ENCODE results near the gene ARHGAP26. TPM values are rescaled to one million over a fixed set of nuclear protein-coding genes. Genes with fewer than 3 reads are reported as not detected.
"Not testable (repeated sequence)": the region's sequence is repeated elsewhere in the genome, so short reads cannot be mapped to it uniquely, and the experiment has no call there.

Gene ARHGAP26
- total RNA-seq, 4 donors from 2014 or later, result 22.3 to 40.7 (median 28.2) TPM

- intact Hi-C loops (cut with DNase I), result no loop called here
- Histone ChIP-seq H3K36me3 (no peaks in the 10 kb centered on the region), H3K4me3 (no peak overlapping the region), H3K9me3 (no peaks in the 10 kb centered on the region), H3K27ac (replicated peaks in 1 of 4) (no peak overlapping the region), H3K4me1 (peaks cover 15 to 36% (median 23%) of the 10 kb centered on the region in 4 donors), H3K27me3 (no peaks in the 10 kb centered on the region)
- TF ChIP-seq POLR2AphosphoS5 (IDR thresholded peaks at IDR 0.05) (no peak), EP300 (IDR thresholded peaks at IDR 0.05) (no peak), POLR2A (IDR thresholded peaks at IDR 0.05; ENCODE audit: low read depth) (no peak), CTCF (IDR thresholded peaks at IDR 0.05) (no peak)
- 71% methylated on average over 1 of the region's 1 CpG for WGBS
- DNase-seq (ENCODE audit: extremely low spot score), result no peak
These were observed 430.7 kb downstream of the ARHGAP26 start for GRCh38 chr5:143200781-143201398.

GRCh38 chr5:143201589-143201988, 431.4 kb downstream of the ARHGAP26 start:
- DNase-seq (ENCODE audit: extremely low spot score), result no peak
- Histone ChIP-seq H3K9me3 (no peaks in the 10 kb centered on the region), H3K4me1 (peaks cover 11 to 33% (median 23%) of the 10 kb centered on the region in 4 donors), H3K27ac (replicated peaks in 1 of 4) (no peak overlapping the region), H3K4me3 (no peak overlapping the region), H3K36me3 (no peaks in the 10 kb centered on the region), H3K27me3 (no peaks in the 10 kb centered on the region)
- intact Hi-C loops (cut with DNase I), result no loop called here
- WGBS, result 93% methylated on average over 3 of the region's 3 CpGs
- no peak for TF ChIP-seq POLR2A (IDR thresholded peaks at IDR 0.05; ENCODE audit: low read depth)

- H3K27me3 ChIP-seq; H3K4me3 ChIP-seq; H3K27ac ChIP-seq (replicated peaks in 1 of 4); intact Hi-C loops (cut with DNase I); H3K36me3 ChIP-seq; H3K9me3 ChIP-seq; DNase-seq (ENCODE audit: extremely low spot score): not testable (repeated sequence)
- 95% methylated on average over 4 of the region's 4 CpGs for WGBS
- H3K4me1 ChIP-seq, result peaks cover 22 to 45% (median 25%) of the 10 kb centered on the region in 4 donors
These were observed 433.3 kb downstream of the ARHGAP26 start for GRCh38 chr5:143203301-143203956.

- TF ChIP-seq POLR2AphosphoS5 (IDR thresholded peaks at IDR 0.05), result no peak
- TF ChIP-seq EP300 (IDR thresholded peaks at IDR 0.05), result no peak
- TF ChIP-seq POLR2A (IDR thresholded peaks at IDR 0.05; ENCODE audit: low read depth), result no peak
- no peaks in the 10 kb centered on the region for H3K9me3 ChIP-seq
- H3K27ac ChIP-seq (replicated peaks in 1 of 4), result no peak overlapping the region
- no peak for DNase-seq (ENCODE audit: extremely low spot score)
- 96% methylated on average over 7 of the region's 7 CpGs for WGBS
- peaks cover 22 to 44% (median 25%) of the 10 kb centered on the region in 4 donors for H3K4me1 ChIP-seq
- H3K36me3 ChIP-seq, result no peaks in the 10 kb centered on the region
- no peaks in the 10 kb centered on the region for H3K27me3 ChIP-seq
- intact Hi-C loops (cut with DNase I), result no loop called here
- no peak overlapping the region for H3K4me3 ChIP-seq
These were observed 434.5 kb downstream of the ARHGAP26 start for GRCh38 chr5:143204474-143205246.

- Histone ChIP-seq H3K27ac (replicated peaks in 1 of 4) (no peak overlapping the region), H3K4me1 (peaks cover 20 to 39% (median 22%) of the 10 kb centered on the region in 4 donors), H3K9me3 (no peaks in the 10 kb centered on the region), H3K36me3 (no peaks in the 10 kb centered on the region), H3K27me3 (no peaks in the 10 kb centered on the region), H3K4me3 (no peak overlapping the region)
- no peak for DNase-seq (ENCODE audit: extremely low spot score)
- no peak for TF ChIP-seq POLR2A (IDR thresholded peaks at IDR 0.05; ENCODE audit: low read depth)
- no peak for TF ChIP-seq POLR2AphosphoS5 (IDR thresholded peaks at IDR 0.05)
- no peak for TF ChIP-seq CTCF (IDR thresholded peaks at IDR 0.05)
- TF ChIP-seq EP300 (IDR thresholded peaks at IDR 0.05), result no peak
- WGBS, result 83% methylated on average over 3 of the region's 3 CpGs
- intact Hi-C loops (cut with DNase I), result no loop called here
These were observed 435.2 kb downstream of the ARHGAP26 start for GRCh38 chr5:143205386-143205785.

GRCh38 chr5:143205883-143206195, 435.7 kb downstream of the ARHGAP26 start:
- Histone ChIP-seq H3K4me1 (peaks cover 19 to 35% (median 22%) of the 10 kb centered on the region in 4 donors), H3K27me3 (no peaks in the 10 kb centered on the region), H3K9me3 (no peaks in the 10 kb centered on the region), H3K36me3 (no peaks in the 10 kb centered on the region), H3K4me3 (no peak overlapping the region), H3K27ac (replicated peaks in 1 of 4) (no peak overlapping the region)
- TF ChIP-seq POLR2A (IDR thresholded peaks at IDR 0.05; ENCODE audit: low read depth), result no peak
- no peak for TF ChIP-seq POLR2AphosphoS5 (IDR thresholded peaks at IDR 0.05)
- no peak for TF ChIP-seq EP300 (IDR thresholded peaks at IDR 0.05)
- no peak for TF ChIP-seq CTCF (IDR thresholded peaks at IDR 0.05)
- DNase-seq (ENCODE audit: extremely low spot score), result no peak
- whole genome bisulfite sequencing, result 90% methylated on average over 3 of the region's 3 CpGs
- intact Hi-C loops (cut with DNase I), result no loop called here
